Measurements from ENCODE around the gene PTMS. TPM values are rescaled to one million over a fixed set of nuclear protein-coding genes. Genes with fewer than 3 reads are reported as not detected.

Gene PTMS
- total and polyA plus RNA-seq, 2 of the 13 experiments (the other 11 are each of a cell fraction or from before 2014, with no cell fraction given), result 40.5 to 82.4 TPM

DNA sequence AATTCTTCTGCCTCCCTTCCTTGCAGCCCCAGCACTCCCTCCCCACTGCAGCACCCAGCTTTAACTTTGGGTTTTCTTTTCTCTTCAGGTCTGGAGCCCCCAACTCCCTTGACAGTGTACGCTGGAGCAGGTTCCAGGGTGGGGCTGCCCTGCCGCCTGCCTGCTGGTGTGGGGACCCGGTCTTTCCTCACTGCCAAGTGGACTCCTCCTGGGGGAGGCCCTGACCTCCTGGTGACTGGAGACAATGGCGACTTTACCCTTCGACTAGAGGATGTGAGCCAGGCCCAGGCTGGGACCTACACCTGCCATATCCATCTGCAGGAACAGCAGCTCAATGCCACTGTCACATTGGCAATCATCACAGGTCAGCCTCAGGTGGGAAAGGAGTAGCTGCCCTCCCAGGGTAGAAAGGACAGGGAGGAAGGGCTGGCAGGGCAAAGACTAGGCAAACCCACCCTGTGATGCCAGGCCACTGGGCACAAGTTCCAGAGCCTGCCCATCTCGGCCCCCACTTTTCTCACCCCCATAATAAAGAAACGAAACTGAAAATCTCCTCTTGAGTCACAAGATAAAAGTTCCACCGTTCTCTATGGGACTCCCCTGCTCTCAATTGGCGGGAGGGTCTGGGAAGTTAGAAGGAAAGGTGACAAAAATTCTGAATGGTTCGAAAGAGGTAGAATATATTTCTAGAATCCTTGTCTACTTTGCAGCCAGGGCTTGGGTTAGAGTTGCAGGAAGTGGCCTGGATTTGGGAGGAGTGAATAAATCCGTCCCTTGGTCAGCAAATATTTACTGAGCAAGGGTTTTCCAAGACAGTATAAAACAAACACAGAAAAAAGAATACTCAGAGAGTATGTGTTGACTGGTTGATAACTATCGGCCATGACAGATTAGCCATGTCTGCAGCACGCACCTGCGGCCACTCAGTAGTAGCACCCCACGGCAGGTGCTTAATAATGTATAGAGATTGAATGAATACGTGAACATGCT, 9.3 kb downstream of the PTMS start:
- whole genome bisulfite sequencing (ENCODE audit: low lambda C conversion rate), result 15% methylated on average over 14 of the region's 16 CpGs
- no TSS peak for BruUV-seq (replicated peaks)
- H3K4me2 ChIP-seq (ENCODE audit: low read depth, low read length), result peak overlapping the region; percentile 52
- no peaks in the 10 kb centered on the region; a peak in 1 of 5 replicates for H3K27me3 ChIP-seq (ENCODE audit: control insufficient read depth in 1 of 2, insufficient read depth in 2 of 2, low read length in 2 of 2)
- ChIA-PET CTCF (ENCODE audit: low intra/inter-chr PET ratio, low total read pairs) (no interaction called here), POLR2A (interaction anchor here (0.5 to 5.5 kb wide), 3 partner anchors 9 to 52 kb away, joined by 3 to 59 read pairs (median 17); partner anchors contain the start of genes COPS7A, MLF2 and PTMS)
- H3K36me3 ChIP-seq (replicated peaks in 1 of 2; ENCODE audit: control insufficient read depth in 1 of 2, insufficient read depth in 2 of 2, low read length in 2 of 2), result 0 out of 5 replicates have a peak, but pooled peaks cover 0 to 4% of the 10 kb centered on the region in 2 experiments
- no peak overlapping the region for H2AFZ ChIP-seq (ENCODE audit: low read length)
- H3K4me1 ChIP-seq (ENCODE audit: insufficient read depth, low read length), result peaks cover 91% of the 10 kb centered on the region
- DNase-seq (ENCODE audit: low spot score) (peak; percentile 60), FAIRE-seq (peak; percentile 85), ATAC-seq (peak; percentile 2; the same call in 1 of the 3 replicates)
- no peak overlapping the region for H3K9ac ChIP-seq (ENCODE audit: insufficient read depth, low read depth, low read length)
- peak overlapping the region in 1 of 3 experiments; percentile 35; a peak in 2 of 6 replicates for H3K4me3 ChIP-seq (replicated peaks in 1 of 3; ENCODE audit: insufficient read depth in 1 of 3, low read depth in 2 of 3, low read length in 3 of 3)
- intact Hi-C loops (cut with micrococcal nuclease; ENCODE audit: unreplicated experiment) (no loop called here), in situ Hi-C loops (cut with HindIII; ENCODE audit: extremely low pct_ligation_motif_present, low pct_unique_long_range_greater_than_20kb) (no loop called here)
- H3K27ac ChIP-seq (ENCODE audit: extremely low read length, insufficient read depth, low read length), result no peak overlapping the region
- no peaks in the 10 kb centered on the region for H3K79me2 ChIP-seq (ENCODE audit: insufficient read depth, low read length)
- no peaks in the 10 kb centered on the region for H4K20me1 ChIP-seq (ENCODE audit: insufficient read depth, low read length)
- H3K9me3 ChIP-seq (ENCODE audit: low read length), result no peaks in the 10 kb centered on the region
- TF ChIP-seq THAP11 (CRISPR knock-in tag; IDR thresholded peaks at IDR 0.05) (peak; percentile 65; the same call in 1 of the 2 replicates), ZNF414 (CRISPR knock-in tag; IDR thresholded peaks at IDR 0.05) (0 out of 2 replicates have a peak, but pooled peaks have one; percentile 20), ELF1 (CRISPR knock-in tag; IDR thresholded peaks at IDR 0.05) (peak; percentile 74; the same call in 1 of the 2 replicates), SIN3A (IDR thresholded peaks at IDR 0.05; ENCODE audit: borderline replicate concordance, low read depth, low read length) (no peak), ZNF792 (CRISPR knock-in tag; IDR thresholded peaks at IDR 0.05) (0 out of 2 replicates have a peak, but pooled peaks have one; percentile 41), POLR2AphosphoS5 (IDR thresholded peaks at IDR 0.05; ENCODE audit: low read depth, low read length) (no peak), MED8 (CRISPR knock-in tag; IDR thresholded peaks at IDR 0.05; ENCODE audit: insufficient replicate concordance) (peak; percentile 36), GATA4 (IDR thresholded peaks at IDR 0.05; ENCODE audit: borderline replicate concordance, low read depth) (peak; percentile 89; the same call in 1 of the 2 replicates), NR2F2 (IDR thresholded peaks at IDR 0.05; ENCODE audit: borderline replicate concordance, low read depth) (peak; percentile 74), KLF11 (CRISPR knock-in tag; IDR thresholded peaks at IDR 0.05) (0 out of 2 replicates have a peak, but pooled peaks have one; percentile 52), SCMH1 (CRISPR knock-in tag; IDR thresholded peaks at IDR 0.05; ENCODE audit: borderline replicate concordance) (no peak), RARA (CRISPR knock-in tag; IDR thresholded peaks at IDR 0.05) (peak; percentile 74), BCL3 (CRISPR knock-in tag; IDR thresholded peaks at IDR 0.05) (0 out of 2 replicates have a peak, but pooled peaks have one; percentile 28), ZNF260 (CRISPR knock-in tag; IDR thresholded peaks at IDR 0.05; ENCODE audit: borderline replicate concordance, low read depth) (no peak), HMG20A (CRISPR knock-in tag; IDR thresholded peaks at IDR 0.05; ENCODE audit: borderline replicate concordance) (peak; percentile 90), TBP (CRISPR knock-in tag; IDR thresholded peaks at IDR 0.05) (no peak), ISX (CRISPR knock-in tag; conservative IDR thresholded peaks at IDR 0.05) (no peak)
- TF ChIP-seq, protein P1, sequence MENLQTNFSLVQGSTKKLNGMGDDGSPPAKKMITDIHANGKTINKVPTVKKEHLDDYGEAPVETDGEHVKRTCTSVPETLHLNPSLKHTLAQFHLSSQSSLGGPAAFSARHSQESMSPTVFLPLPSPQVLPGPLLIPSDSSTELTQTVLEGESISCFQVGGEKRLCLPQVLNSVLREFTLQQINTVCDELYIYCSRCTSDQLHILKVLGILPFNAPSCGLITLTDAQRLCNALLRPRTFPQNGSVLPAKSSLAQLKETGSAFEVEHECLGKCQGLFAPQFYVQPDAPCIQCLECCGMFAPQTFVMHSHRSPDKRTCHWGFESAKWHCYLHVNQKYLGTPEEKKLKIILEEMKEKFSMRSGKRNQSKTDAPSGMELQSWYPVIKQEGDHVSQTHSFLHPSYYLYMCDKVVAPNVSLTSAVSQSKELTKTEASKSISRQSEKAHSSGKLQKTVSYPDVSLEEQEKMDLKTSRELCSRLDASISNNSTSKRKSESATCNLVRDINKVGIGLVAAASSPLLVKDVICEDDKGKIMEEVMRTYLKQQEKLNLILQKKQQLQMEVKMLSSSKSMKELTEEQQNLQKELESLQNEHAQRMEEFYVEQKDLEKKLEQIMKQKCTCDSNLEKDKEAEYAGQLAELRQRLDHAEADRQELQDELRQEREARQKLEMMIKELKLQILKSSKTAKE (CRISPR knock-in tag; IDR thresholded peaks at IDR 0.05; ENCODE audit: borderline replicate concordance), result peak; percentile 80
- TF ChIP-seq, protein P2, sequence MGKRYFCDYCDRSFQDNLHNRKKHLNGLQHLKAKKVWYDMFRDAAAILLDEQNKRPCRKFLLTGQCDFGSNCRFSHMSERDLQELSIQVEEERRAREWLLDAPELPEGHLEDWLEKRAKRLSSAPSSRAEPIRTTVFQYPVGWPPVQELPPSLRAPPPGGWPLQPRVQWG (CRISPR knock-in tag; IDR thresholded peaks at IDR 0.05; ENCODE audit: borderline replicate concordance, low read depth), result no peak

All from HepG2 (cell line).